ENCODE results near the gene TRMT112.

Gene TRMT112

DNA sequence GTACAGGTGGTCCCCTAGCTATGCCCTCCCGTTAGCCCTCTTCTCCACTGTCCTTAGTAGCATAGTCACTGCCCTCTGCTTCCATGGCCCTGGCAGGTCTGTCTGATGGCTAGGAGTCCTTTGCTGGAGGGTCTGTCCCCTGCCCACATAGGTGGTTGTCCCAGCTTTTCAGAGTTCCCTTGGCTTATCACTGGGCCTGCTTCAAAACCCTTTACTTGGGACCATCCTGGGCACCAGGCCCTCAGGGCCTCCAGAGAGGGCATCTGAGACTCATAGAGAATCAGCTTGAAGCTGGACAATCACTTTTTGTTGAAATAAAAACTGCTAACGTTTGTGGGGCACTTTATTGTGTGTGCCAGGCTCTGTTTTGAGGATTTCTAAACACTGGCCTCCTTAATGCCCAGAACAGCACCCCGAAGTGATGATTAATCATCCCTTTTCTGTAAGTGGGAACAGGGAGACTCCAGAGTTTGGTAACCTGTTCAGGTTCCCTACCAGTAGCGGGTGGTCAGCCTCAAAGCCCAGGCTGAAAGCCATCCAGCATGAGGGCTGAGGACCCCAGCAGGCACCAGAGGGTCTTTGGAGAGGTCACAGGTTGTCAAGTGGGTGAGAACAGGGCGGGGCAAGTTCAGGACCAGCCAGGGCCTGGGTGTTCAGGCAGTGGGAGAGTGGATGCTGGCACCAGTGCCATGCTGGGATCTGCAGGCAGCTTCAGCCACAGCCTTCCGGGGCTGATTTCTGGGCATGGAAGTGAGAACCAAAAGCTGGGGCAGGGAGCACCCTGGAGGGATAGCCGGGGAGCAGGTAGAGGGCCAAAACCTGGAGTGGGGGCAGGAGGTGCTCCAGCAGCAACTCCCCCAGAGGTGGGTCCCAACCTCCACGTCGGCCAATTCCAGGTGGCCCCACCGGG is 26.8 kb downstream of the TRMT112 start:
- DNase-seq, result no peak

DNA sequence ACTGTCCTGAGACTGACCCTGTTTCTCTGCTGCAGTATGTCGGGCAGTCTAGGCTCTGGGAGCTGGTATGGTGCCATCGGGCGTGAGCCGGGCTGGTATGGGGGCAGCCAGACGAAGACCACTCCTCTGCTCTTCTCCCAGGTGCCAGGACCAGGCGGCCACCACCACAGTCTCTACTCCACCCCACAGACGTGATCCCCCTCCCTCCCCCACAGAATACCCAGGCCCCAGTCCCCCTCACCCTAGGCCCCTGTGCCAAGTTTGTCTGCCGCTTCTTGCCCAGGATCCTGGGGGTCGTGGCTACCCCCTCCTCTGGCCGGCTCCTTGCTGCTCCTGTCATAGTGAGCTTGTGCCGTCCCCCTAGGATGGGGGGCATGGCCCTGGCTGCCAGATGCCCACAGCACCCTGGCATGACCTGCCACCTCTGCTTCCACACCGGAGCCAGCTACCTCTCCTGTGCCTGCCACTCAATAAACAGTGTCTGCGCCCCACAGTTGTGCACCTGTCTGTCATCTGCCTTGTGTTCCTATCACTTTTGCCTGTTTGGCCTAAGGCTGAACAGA is 28.3 kb downstream of the TRMT112 start:
- no peak for DNase-seq

DNA sequence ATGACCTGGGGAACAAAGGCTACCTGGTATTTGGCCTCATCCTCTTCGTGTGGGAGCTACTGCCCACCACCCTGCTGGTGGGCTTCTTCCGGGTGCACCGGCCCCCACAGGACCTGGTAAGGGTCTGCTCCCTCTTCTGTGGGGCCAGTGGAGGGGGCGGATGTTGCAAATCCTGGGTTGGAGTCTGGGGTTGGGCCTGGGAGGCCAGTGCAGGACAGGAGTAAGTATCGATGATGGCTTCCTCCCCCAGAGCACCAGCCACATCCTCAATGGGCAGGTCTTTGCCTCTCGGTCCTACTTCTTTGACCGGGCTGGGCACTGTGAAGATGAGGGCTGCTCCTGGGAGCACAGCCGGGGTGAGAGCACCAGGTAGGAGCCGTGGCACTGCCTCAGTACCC is 29.0 kb downstream of the TRMT112 start:
- no peak for DNase-seq

DNA sequence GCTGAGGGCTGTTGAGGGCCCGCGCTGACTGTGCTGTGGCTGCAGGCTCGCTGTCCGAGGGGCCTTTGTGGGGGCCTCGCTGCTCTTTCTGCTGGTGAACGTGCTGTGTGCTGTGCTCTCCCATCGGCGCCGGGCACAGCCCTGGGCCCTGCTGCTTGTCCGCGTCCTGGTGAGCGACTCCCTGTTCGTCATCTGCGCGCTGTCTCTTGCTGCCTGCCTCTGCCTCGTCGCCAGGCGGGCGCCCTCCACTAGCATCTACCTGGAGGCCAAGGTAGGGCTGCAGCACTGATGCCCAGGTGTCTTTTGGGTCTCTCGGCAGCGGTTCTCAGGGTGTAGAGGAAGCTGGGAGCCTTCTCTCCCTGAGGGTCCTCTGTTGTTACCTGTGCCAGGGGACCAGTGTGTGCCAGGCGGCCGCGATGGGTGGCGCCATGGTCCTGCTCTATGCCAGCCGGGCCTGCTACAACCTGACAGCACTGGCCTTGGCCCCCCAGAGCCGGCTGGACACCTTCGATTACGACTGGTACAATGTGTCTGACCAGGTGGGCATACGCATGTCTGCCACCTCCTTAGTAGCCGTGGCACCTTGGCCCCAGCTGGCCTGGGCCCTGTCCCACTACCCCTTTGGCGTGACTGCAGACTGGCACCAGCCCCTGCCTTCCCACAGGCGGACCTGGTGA is 29.5 kb downstream of the TRMT112 start:
- DNase-seq, result no peak

DNA sequence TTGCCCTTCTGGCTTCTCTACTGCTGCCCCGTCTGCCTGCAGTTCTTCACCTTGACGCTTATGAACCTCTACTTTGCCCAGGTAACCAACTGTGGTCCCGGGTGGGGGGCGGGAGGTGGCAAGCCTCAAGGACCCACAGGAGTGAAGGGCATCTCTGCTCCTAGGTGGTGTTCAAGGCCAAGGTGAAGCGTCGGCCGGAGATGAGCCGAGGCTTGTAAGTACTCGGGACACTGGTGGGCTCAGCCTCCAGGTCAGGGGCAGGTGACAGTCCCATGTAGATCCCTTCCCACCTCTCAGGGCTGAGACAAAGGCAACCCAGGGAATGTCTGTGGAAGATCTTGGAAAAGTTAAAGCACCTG is 30.6 kb downstream of the TRMT112 start:
- DNase-seq, result no peak

DNA sequence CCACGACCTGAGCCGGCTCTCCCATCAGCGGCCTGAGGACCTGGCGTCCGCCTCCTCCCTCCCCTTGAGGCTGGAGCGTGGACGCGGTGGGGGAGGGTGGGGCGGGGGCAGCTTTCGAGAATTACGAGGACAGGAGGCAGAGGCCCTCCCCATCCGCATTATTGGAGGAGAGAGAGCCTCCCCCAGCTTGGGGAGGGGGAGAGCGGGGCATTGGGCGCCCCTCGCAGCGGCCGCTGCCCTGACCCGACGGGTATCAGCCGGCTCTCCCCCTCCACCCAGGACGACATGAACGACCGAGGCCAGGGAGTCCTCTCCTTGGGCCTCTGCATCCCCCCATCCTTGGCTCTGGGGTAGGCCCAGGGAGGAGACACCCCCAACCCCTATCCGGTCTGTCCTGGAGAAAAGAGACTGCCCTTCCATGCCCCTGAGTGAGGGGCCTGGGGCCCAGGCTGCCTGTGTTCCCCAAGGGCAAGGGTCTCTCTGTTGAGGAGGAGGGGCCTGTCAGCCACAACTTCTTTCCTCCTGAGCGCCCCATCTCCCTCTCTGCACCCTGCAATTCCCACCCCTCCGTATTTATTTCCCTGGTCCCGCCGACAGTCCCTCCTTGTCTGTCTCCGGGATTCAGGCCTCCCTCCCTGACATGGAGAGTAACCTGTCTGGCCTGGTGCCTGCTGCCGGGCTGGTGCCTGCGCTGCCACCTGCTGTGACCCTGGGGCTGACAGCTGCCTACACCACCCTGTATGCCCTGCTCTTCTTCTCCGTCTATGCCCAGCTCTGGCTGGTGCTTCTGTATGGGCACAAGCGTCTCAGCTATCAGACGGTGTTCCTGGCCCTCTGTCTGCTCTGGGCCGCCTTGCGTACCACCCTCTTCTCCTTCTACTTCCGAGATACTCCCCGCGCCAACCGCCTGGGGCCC is 31.2 kb downstream of the TRMT112 start:
- DNase-seq, result peak; percentile 70

DNA sequence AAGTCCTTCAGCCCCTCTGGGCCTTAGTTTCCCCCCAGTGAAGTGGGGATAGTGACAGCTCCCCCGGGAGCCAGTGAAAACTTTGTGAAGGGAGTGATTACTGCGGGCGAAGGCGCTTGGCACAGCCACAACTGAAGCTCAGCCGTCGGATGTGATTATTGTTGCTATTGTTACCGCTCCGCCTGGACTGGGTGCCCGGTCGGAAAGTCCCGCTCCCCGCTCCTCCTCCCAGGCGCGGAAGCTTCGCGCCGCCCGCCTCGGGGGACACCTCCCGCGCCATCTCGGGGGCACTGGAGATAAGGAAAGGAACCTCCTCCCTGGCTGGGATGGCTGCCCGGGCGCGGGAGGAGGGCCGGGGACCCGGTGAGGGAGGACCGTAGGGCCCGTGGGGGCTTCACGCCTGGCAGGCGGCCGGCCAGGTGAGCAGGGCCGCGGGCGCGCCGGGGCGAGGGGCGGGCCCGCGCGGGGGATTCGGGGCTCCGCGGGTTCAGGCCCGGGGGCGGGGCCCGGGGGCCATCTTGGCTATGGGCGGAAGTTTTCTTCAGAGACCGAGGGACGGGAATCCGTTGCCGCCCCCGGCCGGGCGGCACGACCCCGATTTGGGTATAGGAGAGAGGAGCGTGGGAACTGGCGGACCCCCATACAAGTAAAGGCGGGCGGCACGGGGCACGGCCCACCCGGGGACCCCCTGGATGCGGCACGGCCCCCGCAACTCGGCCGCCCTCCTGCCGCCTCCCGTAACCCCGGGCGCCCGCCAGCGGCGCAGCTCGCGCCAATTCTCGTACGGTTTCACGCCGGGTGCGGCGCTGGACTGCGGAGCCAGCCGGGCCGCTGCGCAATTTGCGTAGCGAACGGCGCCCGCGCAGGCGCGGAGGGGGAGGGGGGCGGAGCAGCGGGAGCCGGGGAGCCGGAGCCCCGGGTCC is 32.1 kb downstream of the TRMT112 start, which contains the start of gene GPR137:
Gene GPR137 (plus strand): TSS at position 887 of the 923 bp plus-strand sequence. CDS start 677 bp downstream, outside the sequence.
- peak; percentile 66 for DNase-seq

DNA sequence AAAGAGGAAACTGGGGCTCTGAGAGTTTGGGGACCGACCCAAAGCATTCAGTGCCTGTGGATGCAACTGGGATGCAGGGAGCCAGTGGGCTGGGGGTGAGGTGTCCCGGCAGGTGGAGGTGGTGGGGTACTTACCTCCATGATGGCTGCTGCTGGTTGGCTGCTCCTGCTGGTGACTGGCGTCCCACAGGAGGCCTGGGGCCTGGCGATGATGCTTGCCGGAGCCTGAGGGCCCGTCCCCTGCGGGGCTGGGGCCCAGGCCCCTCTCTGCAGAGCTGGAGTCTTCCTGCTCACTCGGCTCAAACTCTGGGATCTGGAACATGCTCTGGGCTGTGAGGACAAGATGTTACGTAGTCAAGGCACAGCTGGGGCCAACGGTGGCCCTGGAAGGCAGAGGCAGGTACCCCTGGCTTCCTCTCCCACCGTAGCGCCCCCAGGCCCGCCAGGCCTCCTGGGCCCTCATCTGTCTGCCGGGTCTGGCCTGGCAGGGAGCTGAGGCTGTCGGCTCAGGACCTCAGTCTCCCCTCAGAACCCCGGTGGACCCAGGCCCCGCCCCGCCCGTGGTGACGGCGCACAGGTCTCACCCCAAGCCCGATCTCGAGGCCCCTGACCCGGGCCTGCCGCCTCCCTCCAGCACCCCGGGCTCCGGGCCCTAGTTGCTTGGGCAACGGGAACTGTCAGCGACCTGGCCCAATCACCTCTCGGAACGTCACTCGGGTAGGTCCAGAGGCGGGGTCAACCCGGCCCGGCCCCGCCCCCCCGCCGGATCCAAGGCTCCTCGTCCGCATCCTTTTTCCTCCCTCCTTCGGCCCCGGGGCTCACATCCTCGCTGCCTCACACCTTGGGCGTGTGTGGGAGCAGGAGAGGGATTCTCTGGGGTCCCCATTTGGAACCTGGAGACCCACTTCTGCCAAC is 33.1 kb downstream of the TRMT112 start, which contains the start of gene BAD:
Gene BAD (minus strand): TSS at position 618 of the 914 bp plus-strand sequence. CDS start 297 bp downstream, at position 321.
- DNase-seq, result peak; percentile 90

DNA sequence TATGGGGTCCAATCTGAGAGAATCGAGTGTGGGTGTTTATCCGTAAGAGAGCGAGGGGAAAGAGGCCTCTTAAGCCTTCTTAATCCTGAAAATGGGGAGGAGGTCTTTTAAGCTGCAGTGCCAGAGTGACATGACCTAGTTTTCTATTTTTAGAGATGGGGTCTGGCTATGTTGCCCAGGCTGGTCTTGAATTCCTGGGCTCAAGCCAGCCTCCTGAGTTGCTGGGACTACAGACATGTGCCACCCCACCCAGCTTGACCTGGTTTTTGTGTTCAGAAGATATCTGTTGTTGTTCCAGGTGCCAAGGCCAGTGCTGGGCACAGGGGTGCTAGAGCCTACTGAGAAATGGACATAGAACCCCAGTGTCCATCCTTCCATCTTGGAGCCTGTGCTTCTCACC is 34.3 kb downstream of the TRMT112 start:
- DNase-seq, result no peak

DNA sequence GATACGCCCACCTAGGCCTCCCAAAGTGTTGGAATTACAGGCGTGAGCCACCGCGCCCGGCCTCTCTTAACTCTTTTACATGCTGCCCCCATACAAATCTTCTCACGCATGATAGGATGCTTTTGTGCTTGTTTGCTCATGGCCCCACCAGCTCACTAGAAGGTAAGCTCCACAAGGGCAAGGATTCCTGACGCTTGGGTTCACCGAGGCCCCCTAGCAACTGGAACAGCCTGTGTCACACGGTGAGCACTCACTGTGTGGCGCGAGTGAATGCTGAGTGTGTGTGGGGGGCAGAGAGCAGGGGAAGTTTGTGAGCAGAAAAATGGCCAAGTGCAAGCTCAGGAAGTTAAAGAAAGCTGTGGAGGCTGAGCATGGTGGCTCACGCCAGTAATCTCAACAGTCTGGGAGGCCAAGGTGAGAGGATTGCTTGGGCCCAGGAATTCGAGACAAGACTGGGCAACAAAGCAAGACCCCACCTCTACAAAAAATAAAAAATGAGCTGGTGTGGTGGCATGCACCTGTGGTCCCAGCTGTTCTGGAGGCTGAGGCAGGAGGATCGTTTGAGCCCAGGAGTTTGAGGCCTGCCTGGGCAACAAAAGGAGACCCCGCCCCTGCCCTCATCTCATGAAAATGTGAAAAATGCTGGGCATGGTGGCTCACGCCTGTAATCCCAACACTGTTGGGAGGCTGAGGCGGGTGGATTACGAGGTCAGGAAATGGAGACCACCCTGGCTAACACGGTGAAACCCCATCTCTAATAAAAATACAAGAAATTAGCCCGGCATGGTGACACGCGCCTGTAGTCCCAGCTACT is 35.2 kb downstream of the TRMT112 start:
- DNase-seq, result no peak

DNA sequence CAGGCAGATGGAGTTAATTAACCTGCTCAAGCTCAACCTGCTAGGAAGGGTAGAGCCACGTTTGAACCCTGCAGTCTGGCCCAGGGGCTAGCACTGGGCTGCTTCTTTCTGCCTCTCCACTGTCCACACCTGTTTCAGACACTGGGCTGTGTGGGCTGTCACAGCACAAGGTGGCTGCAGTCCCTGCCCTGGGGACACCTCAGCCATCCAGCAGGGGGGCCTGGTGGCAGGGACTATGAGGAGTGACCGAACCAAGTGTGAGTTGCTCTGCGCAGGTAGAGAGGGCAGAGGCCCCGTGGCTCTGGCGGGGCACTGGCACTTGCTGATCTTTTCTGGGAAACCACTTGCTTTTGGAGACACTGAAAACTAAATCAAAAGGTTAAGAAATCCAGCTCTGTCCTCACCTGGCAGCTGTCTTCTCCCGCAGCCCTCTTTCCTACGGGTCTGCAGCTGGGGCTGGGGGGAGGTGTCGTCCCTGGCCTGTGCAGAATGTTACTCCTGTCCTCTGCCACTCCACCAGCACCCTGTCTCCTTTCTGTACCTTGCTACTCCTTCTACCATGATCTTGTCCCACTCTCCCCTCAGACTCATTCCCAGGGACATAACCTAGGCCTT is 38.7 kb downstream of the TRMT112 start:
- no peak for DNase-seq

DNA sequence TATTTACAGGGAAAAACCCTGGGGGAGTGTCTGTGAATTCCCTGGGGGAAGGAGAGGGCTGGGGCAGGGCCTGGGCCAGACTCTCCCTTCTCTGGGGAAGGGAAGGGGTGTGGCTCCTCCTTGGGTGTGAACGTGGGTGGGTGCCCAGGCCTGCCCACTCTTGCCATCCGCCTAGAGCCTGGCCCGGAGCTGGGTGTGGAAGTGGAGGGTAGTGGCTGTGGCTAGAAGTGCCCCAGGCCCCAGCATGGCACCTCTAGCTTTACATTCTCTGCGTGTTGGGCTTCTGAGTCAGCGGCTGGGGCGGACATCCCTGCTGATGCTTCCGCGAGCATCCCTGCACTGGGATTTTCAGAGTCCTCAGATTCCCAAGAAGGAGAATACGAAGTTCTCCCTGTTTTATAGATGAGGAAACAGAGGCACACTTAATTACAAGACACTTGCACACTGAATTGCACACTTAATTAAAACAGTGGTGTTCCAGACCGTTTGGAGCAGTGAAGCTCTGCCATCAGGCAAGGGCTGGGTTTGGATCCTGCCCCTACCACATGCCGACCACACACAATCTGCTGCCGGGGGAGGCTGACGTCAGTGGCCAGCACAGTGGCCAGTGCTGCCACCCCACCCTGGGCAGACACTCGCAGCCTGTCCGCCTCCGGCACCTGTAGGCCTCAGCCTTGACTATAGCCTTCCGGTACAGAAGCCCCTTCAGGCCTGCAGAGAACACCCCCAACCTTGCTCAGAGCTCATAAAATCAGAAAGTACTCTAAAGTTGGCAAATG is 40.5 kb downstream of the TRMT112 start:
- DNase-seq, result no peak

DNA sequence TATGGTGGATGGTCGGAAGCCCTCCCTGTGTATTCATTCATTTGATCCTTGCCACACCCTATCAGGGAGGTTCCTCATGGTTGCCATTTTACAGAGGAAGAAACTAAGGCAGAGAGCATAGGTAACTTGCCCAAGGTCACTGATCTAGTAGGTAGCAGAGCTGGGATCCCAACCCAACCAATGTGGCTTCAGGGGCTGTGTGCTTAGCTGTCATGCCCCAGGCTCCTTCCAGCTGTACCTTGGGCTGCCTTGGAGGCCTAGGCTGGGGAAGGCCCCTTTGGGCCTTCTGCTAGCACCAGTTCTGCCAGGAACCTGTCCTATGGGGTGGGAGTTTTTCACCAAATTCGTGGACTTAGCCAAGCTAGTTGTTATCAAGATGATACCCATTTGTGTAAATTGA is 41.5 kb downstream of the TRMT112 start:
- no peak for DNase-seq

DNA sequence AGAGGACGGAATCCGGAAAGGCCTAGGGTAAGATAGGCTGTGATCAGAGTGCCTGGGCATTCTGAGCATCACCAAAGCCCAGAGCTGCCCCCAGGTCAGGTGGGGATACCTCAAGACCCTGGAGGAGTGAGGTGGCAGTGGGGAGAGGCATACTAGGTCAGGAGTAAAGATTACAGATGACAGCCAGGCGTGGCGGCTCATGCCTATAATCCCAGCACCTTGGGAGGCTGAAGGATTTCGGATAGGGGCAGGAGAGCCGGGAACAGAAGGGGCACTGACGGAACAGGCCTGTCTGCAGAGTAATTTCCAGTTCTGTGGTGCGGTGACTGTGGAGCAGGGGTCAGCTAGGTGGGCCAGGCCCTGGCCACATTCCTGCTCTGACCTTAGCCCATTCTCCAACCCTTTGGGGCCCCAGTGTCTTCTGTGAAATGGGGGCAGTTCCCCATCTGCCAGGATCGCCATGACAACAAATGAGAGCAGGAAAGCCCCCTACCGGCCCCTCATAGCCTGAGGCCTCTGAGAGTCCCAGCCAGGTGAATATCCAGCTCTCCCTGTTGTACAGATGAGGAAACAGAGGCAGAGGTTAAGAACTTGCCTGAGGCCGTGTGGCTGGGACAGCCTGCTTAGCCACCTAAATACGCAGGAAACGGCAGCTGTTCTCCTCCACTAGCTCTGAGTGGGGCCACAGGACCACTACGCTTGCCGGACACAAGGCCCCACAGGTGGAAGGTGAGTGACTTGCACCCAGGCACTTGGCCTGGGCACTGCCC is 42.1 kb downstream of the TRMT112 start:
- no peak for DNase-seq

DNA sequence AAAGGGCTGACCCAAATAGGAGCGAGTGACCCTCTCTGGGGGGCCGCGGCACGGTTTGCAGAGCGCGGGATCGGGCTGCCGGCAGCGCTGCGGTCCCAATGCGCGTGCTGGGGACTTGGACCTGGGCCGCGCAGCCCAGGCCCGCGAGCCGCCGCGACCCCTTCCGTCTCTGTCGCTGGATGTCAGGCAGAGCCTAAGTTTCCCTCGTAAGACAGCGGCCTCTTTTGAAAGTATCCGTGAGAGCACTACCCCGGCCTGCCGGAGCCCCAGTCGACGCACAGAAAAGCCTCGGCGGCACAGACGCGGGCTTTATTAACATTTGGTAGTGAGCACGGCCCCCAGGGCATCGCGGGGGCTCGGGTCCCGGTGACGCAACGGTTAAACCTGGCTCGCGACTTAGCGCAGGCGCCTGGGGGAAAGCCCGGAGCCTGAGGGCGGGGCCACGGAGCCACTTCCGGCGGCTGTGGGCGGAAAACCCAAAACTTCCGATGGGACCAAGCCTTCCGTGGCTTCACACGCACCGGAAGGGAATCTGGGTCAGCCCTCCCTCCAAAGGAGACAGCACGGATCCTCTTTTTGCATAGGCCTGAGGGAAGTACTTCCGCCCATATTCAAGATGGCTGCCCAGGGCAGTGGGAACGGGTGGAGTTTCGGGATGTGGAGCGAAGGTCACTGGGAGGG is 47.7 kb downstream of the TRMT112 start:
- DNase-seq, result peak; percentile 99

DNA sequence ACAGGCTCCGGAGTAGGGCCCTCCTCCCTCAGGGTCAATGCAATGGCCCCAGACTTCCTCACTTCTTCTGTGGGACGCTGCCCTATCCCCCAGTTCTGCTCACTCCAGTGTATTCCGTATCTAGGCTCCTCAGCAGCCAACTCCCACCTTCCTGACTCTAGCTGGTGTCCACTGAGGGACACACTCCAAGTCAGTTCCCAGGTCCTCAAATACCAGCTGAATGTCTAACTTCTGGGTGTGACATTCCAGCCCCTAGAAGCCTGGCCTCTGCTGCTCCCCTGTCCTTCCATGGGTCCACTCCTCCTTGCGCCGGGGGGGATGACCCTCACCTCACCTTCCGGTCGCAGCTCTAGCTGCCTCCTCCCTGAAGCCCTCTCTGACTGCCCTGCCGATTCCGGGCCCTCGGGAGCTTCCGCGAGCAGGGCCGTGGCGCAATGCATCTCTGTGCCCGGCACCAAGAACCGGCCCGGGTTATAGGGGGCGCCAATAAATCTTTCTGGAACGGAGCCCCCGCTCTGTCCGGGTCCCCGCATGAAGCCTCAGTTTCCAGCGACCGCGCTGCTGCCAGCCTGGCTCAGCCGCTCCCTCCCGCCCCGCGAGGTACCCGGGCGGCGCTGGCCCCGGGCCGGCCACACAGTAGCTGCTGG is 48.3 kb downstream of the TRMT112 start:
- no peak for DNase-seq
